ENCODE measurements around the gene LSR.

LSR gene

DNA sequence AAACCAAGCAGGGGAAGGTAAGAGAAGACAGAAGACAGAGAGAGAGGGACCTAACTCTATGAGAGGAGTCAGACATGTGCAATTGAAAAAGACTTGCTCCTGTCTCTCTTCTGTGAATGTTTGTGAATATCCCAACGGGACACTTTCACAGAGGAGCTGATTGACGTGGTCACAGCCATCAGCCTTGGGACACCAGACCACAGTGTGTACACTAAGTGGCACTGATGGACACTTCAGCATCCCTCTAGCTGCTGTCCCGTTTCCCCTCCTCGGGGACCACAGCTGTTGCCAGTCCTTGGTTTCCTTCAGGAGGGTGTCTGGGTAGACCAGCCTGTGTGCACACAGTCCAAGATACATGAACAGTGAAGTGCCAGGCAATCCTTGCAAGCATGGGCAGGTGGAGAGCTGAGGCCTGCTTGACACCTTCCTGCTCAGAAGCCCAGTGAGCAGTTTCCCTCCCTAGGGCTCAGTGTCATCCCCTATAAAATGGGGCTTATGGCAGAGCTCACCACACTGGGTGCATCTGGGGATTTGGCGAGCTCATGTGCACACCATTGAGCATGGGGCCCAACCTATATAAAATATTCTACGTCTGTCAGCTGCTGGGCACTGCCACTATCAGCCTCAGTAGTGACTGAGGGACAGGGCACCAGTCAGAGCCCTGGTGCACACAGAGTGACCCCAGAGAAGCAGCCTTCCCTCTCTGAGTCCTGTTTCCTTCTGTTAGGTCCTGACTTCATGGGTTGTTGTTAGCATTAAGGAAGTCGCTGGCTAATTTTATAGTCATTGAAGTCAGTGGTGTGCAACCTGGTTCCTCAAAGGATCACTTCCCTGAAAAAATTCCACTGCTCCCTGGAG, 15.7 kb downstream of the LSR start:
- TF ChIP-seq, protein P1, sequence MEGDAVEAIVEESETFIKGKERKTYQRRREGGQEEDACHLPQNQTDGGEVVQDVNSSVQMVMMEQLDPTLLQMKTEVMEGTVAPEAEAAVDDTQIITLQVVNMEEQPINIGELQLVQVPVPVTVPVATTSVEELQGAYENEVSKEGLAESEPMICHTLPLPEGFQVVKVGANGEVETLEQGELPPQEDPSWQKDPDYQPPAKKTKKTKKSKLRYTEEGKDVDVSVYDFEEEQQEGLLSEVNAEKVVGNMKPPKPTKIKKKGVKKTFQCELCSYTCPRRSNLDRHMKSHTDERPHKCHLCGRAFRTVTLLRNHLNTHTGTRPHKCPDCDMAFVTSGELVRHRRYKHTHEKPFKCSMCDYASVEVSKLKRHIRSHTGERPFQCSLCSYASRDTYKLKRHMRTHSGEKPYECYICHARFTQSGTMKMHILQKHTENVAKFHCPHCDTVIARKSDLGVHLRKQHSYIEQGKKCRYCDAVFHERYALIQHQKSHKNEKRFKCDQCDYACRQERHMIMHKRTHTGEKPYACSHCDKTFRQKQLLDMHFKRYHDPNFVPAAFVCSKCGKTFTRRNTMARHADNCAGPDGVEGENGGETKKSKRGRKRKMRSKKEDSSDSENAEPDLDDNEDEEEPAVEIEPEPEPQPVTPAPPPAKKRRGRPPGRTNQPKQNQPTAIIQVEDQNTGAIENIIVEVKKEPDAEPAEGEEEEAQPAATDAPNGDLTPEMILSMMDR (IDR thresholded peaks at IDR 0.05; ENCODE audit: low read depth, low read length), result no peak
- TF ChIP-seq MYC (IDR thresholded peaks at IDR 0.05; ENCODE audit: low read depth, low read length) (no peak), MAX (IDR thresholded peaks at IDR 0.05; ENCODE audit: low read depth, low read length) (no peak), POLR2A (IDR thresholded peaks at IDR 0.05; ENCODE audit: extremely low read depth, insufficient read length) (no peak)
- DNase-seq (ENCODE audit: low read depth), result no peak
- no peak overlapping the region for H3K4me3 ChIP-seq (ENCODE audit: low read depth, low read length)

- H3K4me3 ChIP-seq (ENCODE audit: low read depth, low read length), result no peak overlapping the region
Observed at GRCh38 chr19:35265126-35265899, 16.5 kb downstream of the LSR start.

DNA sequence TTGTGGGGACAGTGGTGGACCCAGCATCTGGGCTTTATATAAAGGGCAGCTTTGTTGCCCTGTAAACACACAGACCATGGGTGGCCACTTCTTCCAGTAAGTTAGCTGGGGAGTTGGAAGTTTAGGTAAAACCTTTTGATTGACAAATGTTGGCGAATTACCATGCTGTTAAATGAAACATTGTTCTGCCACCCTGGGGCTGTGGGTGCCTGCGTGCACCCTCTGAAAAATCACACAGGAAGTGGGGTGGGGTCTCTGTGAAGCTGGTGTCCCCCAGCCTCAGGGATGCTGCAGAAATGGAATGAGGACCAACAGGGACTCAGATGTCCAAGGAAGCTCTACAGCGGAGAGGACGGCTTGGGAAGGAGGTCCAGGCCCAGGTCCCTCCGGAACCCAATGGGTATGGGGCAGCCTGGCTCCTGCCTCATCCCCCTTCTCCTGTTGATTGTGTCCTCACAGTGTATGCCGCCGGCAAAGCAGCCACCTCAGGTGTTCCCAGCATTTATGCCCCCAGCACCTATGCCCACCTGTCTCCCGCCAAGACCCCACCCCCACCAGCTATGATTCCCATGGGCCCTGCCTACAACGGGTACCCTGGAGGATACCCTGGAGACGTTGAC, 17.2 kb downstream of the LSR start:
- H3K4me3 ChIP-seq (ENCODE audit: low read depth, low read length), result no peak overlapping the region
- TF ChIP-seq, protein P1 (IDR thresholded peaks at IDR 0.05; ENCODE audit: low read depth, low read length), result no peak
- TF ChIP-seq MAX (IDR thresholded peaks at IDR 0.05; ENCODE audit: low read depth, low read length), result no peak
- no peak for TF ChIP-seq POLR2A (IDR thresholded peaks at IDR 0.05; ENCODE audit: extremely low read depth, insufficient read length)
- no peak for TF ChIP-seq MYC (IDR thresholded peaks at IDR 0.05; ENCODE audit: low read depth, low read length)
- no peak for DNase-seq (ENCODE audit: low read depth)

More at GRCh38 chr19:35265126-35265899, 16.5 kb downstream of the LSR start:
- no peak for TF ChIP-seq MAX (IDR thresholded peaks at IDR 0.05; ENCODE audit: low read depth, low read length)
- no peak for DNase-seq (ENCODE audit: low read depth)

- no peak for DNase-seq (ENCODE audit: low read depth)
- no peak for TF ChIP-seq MYC (IDR thresholded peaks at IDR 0.05; ENCODE audit: low read depth, low read length)
- no peak for TF ChIP-seq POLR2A (IDR thresholded peaks at IDR 0.05; ENCODE audit: extremely low read depth, insufficient read length)
- TF ChIP-seq, protein P1 (IDR thresholded peaks at IDR 0.05; ENCODE audit: low read depth, low read length), result no peak
- no peak for TF ChIP-seq MAX (IDR thresholded peaks at IDR 0.05; ENCODE audit: low read depth, low read length)
- H3K4me3 ChIP-seq (ENCODE audit: low read depth, low read length), result peak overlapping the region; percentile 70
Observed at GRCh38 chr19:35266520-35267352, 17.9 kb downstream of the LSR start.

DNA sequence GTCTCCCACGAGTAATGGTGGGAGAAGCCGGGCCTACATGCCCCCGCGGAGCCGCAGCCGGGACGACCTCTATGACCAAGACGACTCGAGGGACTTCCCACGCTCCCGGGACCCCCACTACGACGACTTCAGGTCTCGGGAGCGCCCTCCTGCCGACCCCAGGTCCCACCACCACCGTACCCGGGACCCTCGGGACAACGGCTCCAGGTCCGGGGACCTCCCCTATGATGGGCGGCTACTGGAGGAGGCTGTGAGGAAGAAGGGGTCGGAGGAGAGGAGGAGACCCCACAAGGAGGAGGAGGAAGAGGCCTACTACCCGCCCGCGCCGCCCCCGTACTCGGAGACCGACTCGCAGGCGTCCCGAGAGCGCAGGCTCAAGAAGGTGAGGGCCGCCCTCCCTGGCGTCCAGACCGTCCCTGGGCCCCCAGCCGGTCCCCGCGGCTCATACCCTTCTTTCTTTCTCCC, 18.6 kb downstream of the LSR start:
- no peak for TF ChIP-seq MAX (IDR thresholded peaks at IDR 0.05; ENCODE audit: low read depth, low read length)
- no peak for TF ChIP-seq POLR2A (IDR thresholded peaks at IDR 0.05; ENCODE audit: extremely low read depth, insufficient read length)
- TF ChIP-seq, protein P1 (IDR thresholded peaks at IDR 0.05; ENCODE audit: low read depth, low read length), result no peak
- no peak for TF ChIP-seq MYC (IDR thresholded peaks at IDR 0.05; ENCODE audit: low read depth, low read length)
- peak; percentile 47 for DNase-seq (ENCODE audit: low read depth)
- H3K4me3 ChIP-seq (ENCODE audit: low read depth, low read length), result peak overlapping the region; percentile 70

Measured in NB4 (cell line).